C4-2B (cell line): ENCODE data around the gene PLP2.

Experiments
- H3K27ac ChIP-seq: fragments of 450-650 bp; 2 replicates; pipeline ENCODE4 v1.5.1; 2017
- CTCF ChIP-seq: fragments of 450-650 bp; conservative IDR thresholded peaks from 2 replicates; pipeline ENCODE4 v1.5.1; 2017; ENCODE audit warnings: mild to moderate bottlenecking
- ZFX ChIP-seq: fragments of 450-650 bp; IDR thresholded peaks from 2 replicates; pipeline ENCODE4 v1.6.1; 2017

PLP2 gene

GRCh38 chrX:49175435-49176274 lies 4.0 kb downstream of the PLP2 start:
- H3K27ac ChIP-seq: no peak overlapping the region
- TF ChIP-seq ZFX (no peak), CTCF (no peak)

GRCh38 chrX:49176421-49177326 lies 5.0 kb downstream of the PLP2 start:
- no peak overlapping the region for H3K27ac ChIP-seq
- TF ChIP-seq ZFX (no peak), CTCF (no peak)

- no peak overlapping the region for H3K27ac ChIP-seq
- TF ChIP-seq ZFX: no peak
- TF ChIP-seq CTCF: no peak
Measured at GRCh38 chrX:49177338-49177833, 5.7 kb downstream of the PLP2 start.

- no peak overlapping the region for H3K27ac ChIP-seq
- TF ChIP-seq ZFX (no peak), CTCF (no peak)
Measured at GRCh38 chrX:49177873-49178480, 6.3 kb downstream of the PLP2 start.

- TF ChIP-seq CTCF: no peak
- TF ChIP-seq ZFX: no peak
- H3K27ac ChIP-seq: no peak overlapping the region
Measured at GRCh38 chrX:49178537-49178936, 6.8 kb downstream of the PLP2 start.

- TF ChIP-seq ZFX: no peak
- no peak for TF ChIP-seq CTCF
- H3K27ac ChIP-seq: no peak overlapping the region
Measured at GRCh38 chrX:49179358-49179757, 7.7 kb downstream of the PLP2 start.
